Measurements from ENCODE around the gene DISP3. TPM values are rescaled to one million over a fixed set of nuclear protein-coding genes. Genes with fewer than 3 reads are reported as not detected.

The DISP3 gene
- total and polyA plus RNA-seq, 2 of the 13 experiments (the other 11 are each of a cell fraction or from before 2014, with no cell fraction given): 0.08 to 0.13 TPM

- POLR2A ChIA-PET: no interaction called here
- H3K36me3 ChIP-seq (replicated peaks in 1 of 2; ENCODE audit: control insufficient read depth in 1 of 2, insufficient read depth in 2 of 2, low read length in 2 of 2): no peaks in the 10 kb centered on the region
- no TSS peak for BruUV-seq (replicated peaks)
- H3K4me1 ChIP-seq (ENCODE audit: insufficient read depth, low read length): no peaks in the 10 kb centered on the region
- TF ChIP-seq ZNF232 (CRISPR knock-in tag; IDR thresholded peaks at IDR 0.05; ENCODE audit: borderline replicate concordance) (no peak), ZNF639 (CRISPR knock-in tag; conservative IDR thresholded peaks at IDR 0.05) (no peak), POLR2AphosphoS5 (IDR thresholded peaks at IDR 0.05; ENCODE audit: low read depth, low read length) (no peak), CREM (IDR thresholded peaks at IDR 0.05) (no peak), CREM (CRISPR knock-in tag; IDR thresholded peaks at IDR 0.05) (no peak), SATB2 (CRISPR knock-in tag; IDR thresholded peaks at IDR 0.05) (no peak), NFKBIZ (CRISPR knock-in tag; IDR thresholded peaks at IDR 0.05) (no peak), ZNF629 (CRISPR knock-in tag; conservative IDR thresholded peaks at IDR 0.05) (no peak), ZFP91 (CRISPR knock-in tag; IDR thresholded peaks at IDR 0.05; ENCODE audit: borderline replicate concordance) (no peak), ZMYM4 (CRISPR knock-in tag; IDR thresholded peaks at IDR 0.05) (no peak)
- TF ChIP-seq, protein P1, sequence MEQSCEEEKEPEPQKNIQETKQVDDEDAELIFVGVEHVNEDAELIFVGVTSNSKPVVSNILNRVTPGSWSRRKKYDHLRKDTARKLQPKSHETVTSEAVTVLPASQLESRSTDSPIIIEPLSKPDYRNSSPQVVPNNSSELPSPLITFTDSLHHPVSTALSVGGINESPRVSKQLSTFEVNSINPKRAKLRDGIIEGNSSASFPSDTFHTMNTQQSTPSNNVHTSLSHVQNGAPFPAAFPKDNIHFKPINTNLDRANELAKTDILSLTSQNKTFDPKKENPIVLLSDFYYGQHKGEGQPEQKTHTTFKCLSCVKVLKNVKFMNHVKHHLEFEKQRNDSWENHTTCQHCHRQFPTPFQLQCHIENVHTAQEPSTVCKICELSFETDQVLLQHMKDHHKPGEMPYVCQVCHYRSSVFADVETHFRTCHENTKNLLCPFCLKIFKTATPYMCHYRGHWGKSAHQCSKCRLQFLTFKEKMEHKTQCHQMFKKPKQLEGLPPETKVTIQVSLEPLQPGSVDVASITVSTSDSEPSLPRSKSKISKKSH (CRISPR knock-in tag; IDR thresholded peaks at IDR 0.05; ENCODE audit: borderline replicate concordance): no peak
- H4K20me1 ChIP-seq (ENCODE audit: insufficient read depth, low read length): no peaks in the 10 kb centered on the region
- in situ Hi-C loops (cut with HindIII; ENCODE audit: extremely low pct_ligation_motif_present, low pct_unique_long_range_greater_than_20kb): loop anchor here (10.0 kb wide), 1 partner anchor 242 kb away; no protein-coding TSS in a partner anchor
- no peak for ATAC-seq
- no peak overlapping the region for H3K4me2 ChIP-seq (ENCODE audit: low read depth, low read length)
- no peak overlapping the region for H3K27ac ChIP-seq (ENCODE audit: extremely low read length, insufficient read depth, low read length)
- H3K9me3 ChIP-seq (ENCODE audit: low read length): no peaks in the 10 kb centered on the region
- no peaks in the 10 kb centered on the region for H3K79me2 ChIP-seq (ENCODE audit: insufficient read depth, low read length)
- no peaks in the 10 kb centered on the region for H3K27me3 ChIP-seq (ENCODE audit: control insufficient read depth in 1 of 2, insufficient read depth in 2 of 2, low read length in 2 of 2)
- DNase-seq (ENCODE audit: low spot score): no peak
- CTCF ChIA-PET (ENCODE audit: low intra/inter-chr PET ratio, low total read pairs): no interaction called here
- no peak for FAIRE-seq
- no peak overlapping the region for H3K4me3 ChIP-seq (replicated peaks in 1 of 3; ENCODE audit: insufficient read depth in 1 of 3, low read depth in 2 of 3, low read length in 3 of 3)
- no peak overlapping the region for H3K9ac ChIP-seq (ENCODE audit: insufficient read depth, low read depth, low read length)
- intact Hi-C loops (cut with micrococcal nuclease; ENCODE audit: unreplicated experiment): no loop called here
- H2AFZ ChIP-seq (ENCODE audit: low read length): no peak overlapping the region
- 0% methylated on average over 1 of the region's 3 CpGs for WGBS (ENCODE audit: low lambda C conversion rate)
These were observed 6.2 kb upstream of the DISP3 start for GRCh38 chr1:11472741-11473140.

All from HepG2 (cell line).